OCI-LY1 (cell line): Measurements from ENCODE around the gene GLB1L3.

Experiments used
- CTCF ChIP-seq: fragments of 200-600 bp; sonication (generic), shearing (Covaris generic); IDR thresholded peaks from 2 replicates; pipeline ENCODE4 v1.5.1; 2017; ENCODE audit warnings: mild to moderate bottlenecking, antibody characterized with exemption, low read length, moderate library complexity, mixed read lengths
- EZH2 ChIP-seq: fragments of 200-600 bp; sonication (generic), shearing (Covaris generic); IDR thresholded peaks from 2 replicates; pipeline ENCODE4 v1.8.0; 2017; ENCODE audit warnings: borderline replicate concordance, mixed run types, mild to moderate bottlenecking, antibody characterized with exemption, low read length, moderate library complexity, mixed read lengths

- TF ChIP-seq EZH2 (no peak), CTCF (no peak)
These were observed 90.1 kb downstream of the GLB1L3 start for GRCh38 chr11:134366254-134366653.
